Stimulated activated CD4-positive, alpha-beta T cell treated with anti-CD3 and anti-CD28 coated beads, TNF-alpha, amount 100 ng/mL, for 48 hours (primary cell): ENCODE data around the gene KRT25.
"Not testable (repeated sequence)": the region's sequence is repeated elsewhere in the genome, so short reads cannot be mapped to it uniquely, and the experiment has no call there.

ENCODE experiments used
- DNase-seq, 3 donors: peaks; one replicate each; pipeline ENCODE4 v3.0.0-alpha.2; 2020; ENCODE audit warnings: low read depth in 3 of 3

The KRT25 gene

DNA sequence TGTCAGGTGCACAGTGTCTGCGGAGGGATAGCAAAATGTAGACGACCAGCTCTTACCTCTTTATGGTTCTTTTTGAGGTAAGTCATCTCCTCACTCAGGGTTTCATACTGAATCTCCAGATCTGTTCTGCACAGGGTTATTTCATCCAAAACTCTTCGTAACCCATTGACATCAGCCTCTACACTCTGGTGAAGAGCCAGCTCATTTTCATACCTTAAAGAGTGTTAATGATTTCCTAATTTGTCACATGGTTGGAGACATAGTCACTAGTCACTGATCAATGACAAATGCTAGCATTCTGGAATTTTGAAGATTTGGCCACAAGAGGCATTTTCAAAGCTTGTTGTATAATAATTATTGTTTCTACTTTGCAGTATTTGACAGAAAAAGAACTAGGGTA lies 1.3 kb downstream of the KRT25 start:
- DNase-seq, result no peak

GRCh38 chr17:40751065-40751464 lies 4.1 kb downstream of the KRT25 start:
- no peak for DNase-seq

DNA sequence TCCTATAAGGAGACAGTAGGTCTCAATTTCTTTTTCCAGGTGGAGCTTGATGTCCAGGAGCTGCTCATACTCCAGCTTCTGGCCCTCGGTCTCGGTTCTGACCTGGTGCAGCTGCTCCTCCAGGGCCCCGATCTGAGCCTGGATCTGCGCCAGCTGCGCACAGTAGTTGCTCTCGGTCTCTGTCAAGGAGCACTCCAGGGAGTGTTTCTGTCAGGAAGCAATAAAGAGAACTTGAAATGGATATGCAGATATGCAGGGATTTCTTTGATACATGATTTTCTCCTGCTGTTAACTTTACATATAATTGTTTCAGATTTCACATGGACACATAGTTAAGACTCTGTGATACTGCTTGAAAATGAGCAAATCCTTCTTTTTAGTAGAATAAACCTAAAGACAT lies 4.7 kb downstream of the KRT25 start:
- DNase-seq, result no peak

- not testable (repeated sequence) for DNase-seq
These were observed 6.5 kb downstream of the KRT25 start for GRCh38 chr17:40748666-40749065.

DNA sequence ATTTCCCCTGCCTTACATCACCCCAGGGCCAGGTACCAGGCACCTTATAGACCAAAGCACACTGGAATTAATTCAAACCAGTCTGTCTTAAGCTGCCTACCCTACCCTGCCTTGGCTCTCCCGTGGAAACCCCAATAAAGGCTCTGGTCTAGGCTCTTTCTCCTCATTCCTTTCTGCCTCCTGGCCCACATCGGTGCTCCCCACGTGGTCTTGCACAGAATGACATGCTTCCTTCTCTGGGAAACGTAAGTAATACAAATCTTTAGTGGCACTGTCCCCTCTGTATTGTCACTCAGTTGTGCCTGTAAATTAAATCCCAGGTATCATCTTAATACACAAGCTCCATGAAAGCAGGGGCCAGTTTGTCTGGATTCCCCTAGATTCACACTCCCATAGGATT lies 16.6 kb downstream of the KRT25 start:
- no peak for DNase-seq

- DNase-seq, result no peak
These were observed 20.1 kb downstream of the KRT25 start for GRCh38 chr17:40735016-40735415.

DNA sequence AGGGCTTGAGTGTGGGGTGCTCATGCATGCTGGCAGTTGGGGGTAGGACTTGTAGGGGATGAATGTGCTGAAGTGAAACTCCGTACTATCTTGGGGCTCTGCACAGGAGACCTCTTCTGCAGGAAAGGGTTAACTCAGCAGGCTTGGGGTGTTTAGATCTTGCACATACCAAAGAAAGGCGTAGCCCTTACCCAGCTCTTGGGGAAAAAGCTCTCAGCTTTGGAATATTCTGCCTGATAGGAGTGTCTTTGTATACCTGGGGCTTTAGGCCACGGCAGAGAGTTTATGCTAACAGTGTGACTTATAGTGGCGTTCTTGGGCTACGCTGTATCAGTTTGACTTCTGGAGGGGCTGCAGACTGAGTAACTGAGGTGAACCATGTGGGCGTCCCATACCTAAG lies 21.1 kb downstream of the KRT25 start:
- DNase-seq, result no peak

GRCh38 chr17:40730970-40731369 lies 24.2 kb downstream of the KRT25 start:
- DNase-seq, result no peak

GRCh38 chr17:40727447-40728231 lies 27.5 kb downstream of the KRT25 start:
- no peak for DNase-seq

DNA sequence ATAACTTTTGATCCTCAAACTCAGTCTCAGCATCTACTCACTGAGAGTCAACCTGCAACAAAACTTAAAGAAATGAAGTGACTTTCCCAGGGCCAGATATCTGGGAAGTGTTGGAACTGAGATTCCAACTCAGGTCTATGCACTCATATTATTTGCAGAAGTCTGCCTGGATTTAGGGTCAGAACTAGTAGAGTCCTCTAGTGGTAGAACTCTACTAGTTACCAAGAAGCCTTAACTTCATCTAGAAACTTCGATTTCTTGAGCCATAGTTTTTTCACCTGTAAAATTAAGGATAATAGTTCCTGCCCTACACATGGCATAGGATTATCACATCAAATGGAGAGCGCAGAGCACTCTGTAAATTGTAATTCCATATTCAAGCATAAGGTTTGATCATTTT lies 28.2 kb downstream of the KRT25 start:
- DNase-seq, result no peak

GRCh38 chr17:40724656-40725055 lies 30.5 kb downstream of the KRT25 start:
- DNase-seq, result no peak

GRCh38 chr17:40722241-40722640 lies 32.9 kb downstream of the KRT25 start:
- no peak for DNase-seq

GRCh38 chr17:40720899-40721298 lies 34.2 kb downstream of the KRT25 start:
- no peak for DNase-seq

- no peak for DNase-seq
These were observed 36.2 kb downstream of the KRT25 start for GRCh38 chr17:40718930-40719329.

- no peak for DNase-seq
These were observed 37.4 kb downstream of the KRT25 start for GRCh38 chr17:40717776-40718175.

GRCh38 chr17:40714473-40714872 lies 40.7 kb downstream of the KRT25 start:
- no peak for DNase-seq

- no peak for DNase-seq
These were observed 47.4 kb downstream of the KRT25 start for GRCh38 chr17:40707745-40708144.

GRCh38 chr17:40705584-40705983 lies 49.5 kb downstream of the KRT25 start:
- DNase-seq, result no peak

GRCh38 chr17:40703652-40704051 lies 51.5 kb downstream of the KRT25 start, which contains the start of gene KRT24:
Gene KRT24 (minus strand): TSS chr17:40703752. CDS start chr17:40703693, 59 bp downstream.
- DNase-seq, result no peak

GRCh38 chr17:40702271-40702670 lies 52.9 kb downstream of the KRT25 start:
- no peak for DNase-seq

DNA sequence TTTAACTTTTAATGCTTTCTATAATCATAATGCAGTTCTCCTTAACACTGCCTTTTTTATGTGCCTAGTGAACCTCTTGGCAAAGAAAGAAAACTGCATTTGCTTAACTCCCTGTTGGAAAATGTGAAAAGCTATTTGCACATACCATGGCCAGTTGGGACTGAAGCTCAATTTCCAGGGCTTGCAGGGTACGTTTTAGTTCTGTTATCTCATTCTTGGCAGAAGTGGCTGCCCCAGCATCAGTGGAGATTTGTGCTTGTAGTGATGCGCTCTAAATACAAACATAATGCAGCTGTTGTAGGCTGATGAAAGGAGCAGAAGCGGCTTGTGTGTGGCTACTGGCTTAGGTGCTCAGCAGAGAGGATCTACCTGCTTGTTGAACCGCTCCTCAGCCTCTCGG lies 55.3 kb downstream of the KRT25 start:
- DNase-seq, result no peak

DNA sequence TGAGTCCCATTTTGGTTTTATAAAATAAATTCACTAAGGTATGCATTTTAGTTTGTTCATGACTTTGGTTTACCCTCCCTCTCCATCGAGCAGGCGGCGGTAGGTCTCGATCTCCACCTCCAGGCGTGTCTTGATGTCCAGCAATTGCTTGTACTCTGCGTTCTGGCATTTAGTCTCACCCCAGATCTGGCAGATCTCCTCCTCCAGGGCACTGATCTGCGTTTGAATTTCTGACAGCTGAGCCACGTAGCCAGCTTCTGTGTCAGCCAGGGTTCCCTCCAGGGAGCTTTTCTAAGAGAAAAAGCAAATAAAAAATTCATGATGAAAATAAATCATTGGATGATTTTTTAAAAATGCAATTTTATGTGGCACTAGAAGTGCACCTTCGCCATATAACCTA lies 55.8 kb downstream of the KRT25 start:
- no peak for DNase-seq
